ENCODE results near the gene PRPF19. TPM values are rescaled to one million over a fixed set of nuclear protein-coding genes. Genes with fewer than 3 reads are reported as not detected.

PRPF19 gene
- total and polyA plus RNA-seq, 10 of the 15 experiments (the other 5 are each of a cell fraction or from before 2014, with no cell fraction given): 8.7 to 170 (median 61.3) TPM

DNA sequence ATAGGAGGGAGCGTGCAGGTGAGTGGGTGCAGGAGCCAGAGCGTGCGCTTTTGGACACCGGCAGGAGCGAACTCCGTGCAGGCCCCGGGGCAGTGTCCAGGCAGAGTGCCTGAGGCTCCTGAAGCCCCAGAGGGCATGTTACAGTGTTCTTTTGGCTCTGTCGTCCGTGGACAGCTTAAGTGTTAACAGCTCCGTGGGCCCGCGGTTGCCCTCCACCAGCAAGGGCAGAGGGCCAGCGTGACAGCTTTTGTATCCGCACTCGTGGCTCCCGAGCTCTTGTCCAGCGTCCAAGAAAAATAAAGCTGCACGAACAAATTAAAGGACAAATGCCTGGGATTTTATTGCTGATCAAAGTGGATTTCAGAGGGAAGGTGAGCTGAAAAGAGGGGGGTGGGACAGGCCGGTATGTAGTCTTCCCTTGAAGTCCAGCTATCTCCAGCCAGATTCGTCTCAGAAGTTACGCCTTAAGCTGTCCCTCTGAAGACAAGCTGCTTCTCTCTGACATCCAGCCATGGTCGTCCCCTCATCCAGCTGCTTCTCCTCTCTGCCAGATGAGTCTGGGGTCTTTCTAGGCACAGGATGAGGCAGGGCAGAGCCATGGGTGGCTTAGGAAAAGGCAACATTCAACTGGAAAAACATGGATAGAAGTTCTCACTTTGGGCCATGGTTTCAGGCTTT is 6.6 kb upstream of the PRPF19 start:
- Histone ChIP-seq H2AFZ (ENCODE audit: control insufficient read depth, low read depth, low read length) (peak overlapping the region; percentile 100), H3K9me3 (replicated peaks; ENCODE audit: control insufficient read depth, insufficient read depth, low read length) (peaks cover 8% of the 10 kb centered on the region), H3K4me2 (ENCODE audit: control insufficient read depth, insufficient read depth) (peak overlapping the region; percentile 99), H3K9ac (ENCODE audit: control insufficient read depth, insufficient read depth, low read length) (peak overlapping the region; percentile 85), H3K4me3 (peak overlapping the region; percentile 82; the same call in 1 of the 2 replicates), H3K27me3 (replicated peaks in 1 of 2; ENCODE audit: control insufficient read depth in 2 of 2, insufficient read depth in 2 of 2, low read length in 1 of 2) (no peaks in the 10 kb centered on the region), H3K36me3 (ENCODE audit: control insufficient read depth in 2 of 2, insufficient read depth in 2 of 2, low read length in 1 of 2) (no peaks in the 10 kb centered on the region; a peak in 1 of 4 replicates), H3K4me1 (ENCODE audit: control insufficient read depth, insufficient read depth, low read length) (peaks cover 57% of the 10 kb centered on the region), H3K79me2 (ENCODE audit: control insufficient read depth, insufficient read depth, low read length) (peaks cover 28% of the 10 kb centered on the region), H4K20me1 (ENCODE audit: control insufficient read depth, insufficient read depth) (no peaks in the 10 kb centered on the region), H3K27ac (ENCODE audit: control insufficient read depth, insufficient read depth) (peak overlapping the region; percentile 94)
- intact Hi-C loops (cut with micrococcal nuclease; ENCODE audit: unreplicated experiment) (no loop called here), in situ Hi-C loops (cut with MboI) (no loop called here)
- FAIRE-seq (no peak), ATAC-seq (no peak), DNase-seq (ENCODE audit: low read depth, low spot score) (no peak)
- ChIA-PET POLR2A (interaction anchor here (0.7 to 3.2 kb wide), 12 partner anchors 8 to 250 kb away, joined by 3 to 11 read pairs (median 6); partner anchors contain the start of genes SLC15A3 and TMEM132A), SMC1A (ENCODE audit: uncharacterized antibody, unreplicated experiment) (interaction anchor here (0.6 to 5.9 kb wide), 20 partner anchors 8 to 1762 kb away, joined by 3 to 76 read pairs (median 5); partner anchors contain the start of genes MS4A1, SLC15A3, TMEM132A and TMEM216), RAD21 (ENCODE audit: unreplicated experiment) (interaction anchor here (0.8 to 5.9 kb wide), 16 partner anchors 8 to 275 kb away, joined by 3 to 43 read pairs (median 4); partner anchors contain the start of gene TMEM132A), CTCF (interaction anchor here (0.6 to 4.5 kb wide), 13 partner anchors 11 to 949 kb away, joined by 3 to 46 read pairs (median 6); partner anchors contain the start of genes MS4A15 and TMEM132A)
- no TSS peak for BruUV-seq (replicated peaks)
- no peak for TF ChIP-seq NR2F1 (conservative IDR thresholded peaks at IDR 0.05)
- TF ChIP-seq, protein P1, sequence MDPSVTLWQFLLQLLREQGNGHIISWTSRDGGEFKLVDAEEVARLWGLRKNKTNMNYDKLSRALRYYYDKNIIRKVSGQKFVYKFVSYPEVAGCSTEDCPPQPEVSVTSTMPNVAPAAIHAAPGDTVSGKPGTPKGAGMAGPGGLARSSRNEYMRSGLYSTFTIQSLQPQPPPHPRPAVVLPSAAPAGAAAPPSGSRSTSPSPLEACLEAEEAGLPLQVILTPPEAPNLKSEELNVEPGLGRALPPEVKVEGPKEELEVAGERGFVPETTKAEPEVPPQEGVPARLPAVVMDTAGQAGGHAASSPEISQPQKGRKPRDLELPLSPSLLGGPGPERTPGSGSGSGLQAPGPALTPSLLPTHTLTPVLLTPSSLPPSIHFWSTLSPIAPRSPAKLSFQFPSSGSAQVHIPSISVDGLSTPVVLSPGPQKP (IDR thresholded peaks at IDR 0.05; ENCODE audit: low read depth, low read length): no peak
- no peak for TF ChIP-seq ZNF384 (IDR thresholded peaks at IDR 0.05; ENCODE audit: borderline replicate concordance, low read depth, low read length)
- TF ChIP-seq MEF2B (IDR thresholded peaks at IDR 0.05; ENCODE audit: partially characterized antibody, poor library complexity, severe bottlenecking): no peak
- no peak for TF ChIP-seq SREBF1 (IDR thresholded peaks at IDR 0.05; ENCODE audit: low read length)
- TF ChIP-seq SMAD5 (IDR thresholded peaks at IDR 0.05; ENCODE audit: low read depth): no peak
- 92% methylated on average over 22 of the region's 22 CpGs for WGBS (ENCODE audit: insufficient coverage, insufficient replicate concordance, low lambda C conversion rate, missing lambda C conversion rate)

Measured in GM12878 (cell line).